SU-DHL-6 (cell line): ENCODE results near the gene THSD4.

Source experiments
- H2AFZ ChIP-seq: fragments of 200-600 bp; sonication (generic); 2 replicates; pipeline ENCODE4 v1.6.1; 2014; ENCODE audit warnings: low read depth, mild to moderate bottlenecking, moderate library complexity, mixed read lengths, antibody characterized with exemption, low read length; ENCODE audit not compliant: severe bottlenecking
- H3F3A ChIP-seq: fragments of 200-600 bp; shearing (Covaris generic); 2 replicates; pipeline ENCODE4 v1.6.0; 2016; ENCODE audit warnings: antibody characterized with exemption, mild to moderate bottlenecking; ENCODE audit not compliant: insufficient read depth
- H3K27ac ChIP-seq: fragments of 200-600 bp; sonication (generic); 2 replicates; pipeline ENCODE4 v1.5.1; 2016; ENCODE audit warnings: low read depth, mild to moderate bottlenecking, low read length, moderate library complexity, mixed read lengths
- H3K27me3 ChIP-seq: fragments of 200-600 bp; sonication (generic), shearing (Covaris generic); 2 replicates; pipeline ENCODE4 v1.6.0; 2014; ENCODE audit warnings: mild to moderate bottlenecking, low read length
- H3K36me3 ChIP-seq: fragments of 200-600 bp; sonication (generic); 2 replicates; pipeline ENCODE4 v1.6.1; 2014; ENCODE audit warnings: mild to moderate bottlenecking, low read length, mixed read lengths
- H3K4me2 ChIP-seq: fragments of 300-600, 200-600 bp; shearing (Covaris generic), sonication (generic); 2 replicates; pipeline ENCODE4 v1.6.0; 2014; ENCODE audit warnings: low read length, low read depth, mild to moderate bottlenecking; ENCODE audit not compliant: poor library complexity, severe bottlenecking
- H3K4me3 ChIP-seq: fragments of 200-600 bp; sonication (generic); 2 replicates; pipeline ENCODE4 v1.5.1; 2014; ENCODE audit warnings: antibody characterized with exemption, low read length, mild to moderate bottlenecking, mixed read lengths; ENCODE audit not compliant: insufficient read depth, poor library complexity, severe bottlenecking
- H3K79me2 ChIP-seq: fragments of 200-600 bp; sonication (generic); 2 replicates; pipeline ENCODE4 v1.6.1; 2014; ENCODE audit warnings: mild to moderate bottlenecking, low read length, moderate library complexity; ENCODE audit not compliant: insufficient read depth
- H3K9ac ChIP-seq: fragments of 200-600 bp; sonication (generic); 2 replicates; pipeline ENCODE4 v1.7.0; 2014; ENCODE audit warnings: mild to moderate bottlenecking, low read length
- H3K9me2 ChIP-seq: fragments of 200-600 bp; sonication (generic); replicated peaks from 2 replicates; pipeline ENCODE4 v1.6.1; 2014; ENCODE audit warnings: low read length; ENCODE audit not compliant: insufficient read depth
- H3K9me3 ChIP-seq: fragments of 200-600 bp; sonication (generic); 2 replicates; pipeline ENCODE4 v1.6.1; 2014; ENCODE audit warnings: low read length, mixed read lengths; ENCODE audit not compliant: insufficient read depth
- H4K20me1 ChIP-seq: fragments of 200-600 bp; sonication (generic); 2 replicates; pipeline ENCODE4 v1.6.1; 2014; ENCODE audit warnings: low read depth, mild to moderate bottlenecking, antibody characterized with exemption, low read length, moderate library complexity, mixed read lengths
- CTCF ChIP-seq: fragments of 200-600 bp; sonication (generic); IDR thresholded peaks from one replicate; pipeline ENCODE4 v1.5.1; 2017; ENCODE audit warnings: antibody characterized with exemption, mild to moderate bottlenecking, low read length, moderate library complexity; ENCODE audit not compliant: insufficient read depth, poor library complexity, severe bottlenecking
- EZH2phosphoT487 ChIP-seq: fragments of 200-600 bp; sonication (generic), shearing (Covaris generic); conservative IDR thresholded peaks from 2 replicates; pipeline ENCODE4 v1.6.1; 2018; ENCODE audit warnings: mild to moderate bottlenecking, antibody characterized with exemption, low read length, moderate library complexity, mixed read lengths

THSD4 gene

GRCh38 chr15:71279757-71280141 lies 164.5 kb downstream of the THSD4 start:
- Histone ChIP-seq H3K9me3 (no peaks in the 10 kb centered on the region), H3K9ac (no peak overlapping the region), H3K4me2 (no peak overlapping the region), H3K9me2 (no peaks in the 10 kb centered on the region), H3K4me3 (no peak overlapping the region), H3K27ac (no peak overlapping the region), H3K27me3 (no peaks in the 10 kb centered on the region), H2AFZ (no peak overlapping the region), H3K36me3 (no peaks in the 10 kb centered on the region), H3F3A (no peaks in the 10 kb centered on the region), H3K79me2 (no peaks in the 10 kb centered on the region), H4K20me1 (no peaks in the 10 kb centered on the region)
- TF ChIP-seq EZH2phosphoT487 (no peak), CTCF (no peak)

- no peaks in the 10 kb centered on the region for H4K20me1 ChIP-seq
- H3K27ac ChIP-seq, result no peak overlapping the region
- H3K79me2 ChIP-seq, result no peaks in the 10 kb centered on the region
- H3K9ac ChIP-seq, result no peak overlapping the region
- H3K4me2 ChIP-seq, result no peak overlapping the region
- H3K27me3 ChIP-seq, result no peaks in the 10 kb centered on the region
- H3K36me3 ChIP-seq, result no peaks in the 10 kb centered on the region
- no peak for TF ChIP-seq EZH2phosphoT487
- no peak for TF ChIP-seq CTCF
- no peak overlapping the region for H3K4me3 ChIP-seq
- no peak overlapping the region for H2AFZ ChIP-seq
- H3F3A ChIP-seq, result no peaks in the 10 kb centered on the region
- H3K9me2 ChIP-seq, result no peaks in the 10 kb centered on the region
- no peaks in the 10 kb centered on the region for H3K9me3 ChIP-seq
These were observed 164.9 kb downstream of the THSD4 start for GRCh38 chr15:71280206-71280605.

- Histone ChIP-seq H4K20me1 (no peaks in the 10 kb centered on the region), H3K36me3 (no peaks in the 10 kb centered on the region), H3K79me2 (no peaks in the 10 kb centered on the region), H3K4me2 (no peak overlapping the region), H2AFZ (no peak overlapping the region), H3K9me2 (no peaks in the 10 kb centered on the region), H3K27me3 (no peaks in the 10 kb centered on the region), H3F3A (no peaks in the 10 kb centered on the region), H3K9ac (no peak overlapping the region), H3K27ac (no peak overlapping the region), H3K9me3 (no peaks in the 10 kb centered on the region), H3K4me3 (no peak overlapping the region)
- TF ChIP-seq EZH2phosphoT487, result no peak
- TF ChIP-seq CTCF, result no peak
These were observed 166.0 kb downstream of the THSD4 start for GRCh38 chr15:71281256-71281655.

GRCh38 chr15:71282076-71282475 lies 166.8 kb downstream of the THSD4 start:
- H3F3A ChIP-seq, result no peaks in the 10 kb centered on the region
- TF ChIP-seq CTCF (no peak), EZH2phosphoT487 (no peak)
- H3K36me3 ChIP-seq, result no peaks in the 10 kb centered on the region
- H3K27me3 ChIP-seq, result no peaks in the 10 kb centered on the region
- H3K9me2 ChIP-seq, result no peaks in the 10 kb centered on the region
- no peaks in the 10 kb centered on the region for H4K20me1 ChIP-seq
- no peak overlapping the region for H2AFZ ChIP-seq
- no peaks in the 10 kb centered on the region for H3K9me3 ChIP-seq
- no peaks in the 10 kb centered on the region for H3K79me2 ChIP-seq
- H3K4me3 ChIP-seq, result no peak overlapping the region
- no peak overlapping the region for H3K9ac ChIP-seq
- H3K4me2 ChIP-seq, result no peak overlapping the region
- no peak overlapping the region for H3K27ac ChIP-seq
